HL-60 (cell line): ENCODE results near the gene MAP1A.
"Not testable (repeated sequence)": the region's sequence is repeated elsewhere in the genome, so short reads cannot be mapped to it uniquely, and the experiment has no call there.

Experiments used
- DNase-seq, 2 experiments: peaks; one replicate each; pipeline ENCODE4 v3.0.0-alpha.2; 2010 to 2020; ENCODE audit warnings: low read depth in 1 of 2, low spot score in 1 of 2
- H3K27ac ChIP-seq: fragments of 250-450 bp; sonication (Bioruptor Pico); replicated peaks from 2 replicates; pipeline ENCODE4 v1.5.1; 2020; ENCODE audit warnings: mild to moderate bottlenecking, moderate library complexity
- H3K27me3 ChIP-seq: fragments of 250-450 bp; sonication (Bioruptor Pico); 2 replicates; pipeline ENCODE4 v1.5.1; 2021; ENCODE audit warnings: mild to moderate bottlenecking, moderate library complexity; ENCODE audit not compliant: insufficient read depth, poor library complexity, severe bottlenecking
- H3K4me3 ChIP-seq: replicated peaks from 2 replicates; pipeline ENCODE4 v1.5.1; 2011; ENCODE audit warnings: mild to moderate bottlenecking, control low read depth, low read length; ENCODE audit not compliant: insufficient read depth
- GABPA ChIP-seq: IDR thresholded peaks from 2 replicates; pipeline ENCODE4 v1.6.1; 2012; ENCODE audit warnings: low read depth
- POLR2AphosphoS5 ChIP-seq: IDR thresholded peaks from 2 replicates; pipeline ENCODE4 v1.6.1; 2012; ENCODE audit warnings: low read depth
- SPI1 ChIP-seq: IDR thresholded peaks from 2 replicates; pipeline ENCODE4 v1.6.1; 2012; ENCODE audit warnings: low read depth, mild to moderate bottlenecking, borderline replicate concordance
- TF ChIP-seq, protein P1 (sequence below): IDR thresholded peaks from 2 replicates; pipeline ENCODE4 v1.6.1; 2012; ENCODE audit warnings: low read depth; ENCODE audit not compliant: insufficient replicate concordance
- TF ChIP-seq, protein P2 (sequence below): IDR thresholded peaks from one replicate; pipeline ENCODE4 v1.5.1; 2011; ENCODE audit warnings: low read length, control low read depth, inconsistent platforms; ENCODE audit not compliant: insufficient read depth

The MAP1A gene

DNA sequence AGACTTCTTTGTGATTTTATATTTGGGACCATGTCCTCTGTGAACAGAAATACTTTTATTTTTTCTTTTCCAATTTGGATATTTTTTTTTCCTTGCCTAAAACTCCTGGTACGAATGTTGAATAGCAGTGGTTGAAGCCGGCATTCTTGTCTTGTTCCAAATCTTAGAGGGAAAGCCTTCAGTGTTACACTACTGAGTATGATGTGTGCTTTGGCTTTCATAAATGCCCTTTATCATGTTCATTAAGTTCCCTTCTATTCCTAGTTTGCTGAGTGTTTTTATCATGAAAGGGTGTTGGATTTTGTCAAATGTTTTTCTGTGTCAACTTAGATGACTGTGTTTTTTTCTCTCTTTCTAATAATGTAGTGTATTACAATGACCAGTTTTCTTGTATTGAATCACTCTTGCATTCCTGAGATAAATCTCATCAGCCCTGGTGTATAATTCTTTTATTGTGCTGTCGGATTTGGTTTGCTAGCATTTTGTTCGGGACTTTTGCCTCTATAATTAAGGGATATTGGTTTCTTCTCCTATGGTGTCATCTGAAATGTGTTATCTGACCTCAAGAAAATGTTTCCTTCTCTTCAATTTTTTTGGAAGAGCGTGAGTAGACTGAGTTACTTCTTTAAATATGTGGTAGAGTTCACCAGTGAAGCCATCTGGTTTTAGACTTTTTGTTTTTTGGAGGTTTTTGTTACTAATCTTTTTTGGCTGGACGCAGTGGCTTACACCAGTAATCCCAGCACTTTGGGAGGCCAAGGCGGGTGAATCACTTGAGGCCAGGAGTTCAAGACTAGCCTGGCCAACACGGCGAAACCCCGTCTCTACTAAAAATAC lies 33.3 kb downstream of the MAP1A start:
- H3K4me3 ChIP-seq = no peak overlapping the region
- no peaks in the 10 kb centered on the region for H3K27me3 ChIP-seq

DNA sequence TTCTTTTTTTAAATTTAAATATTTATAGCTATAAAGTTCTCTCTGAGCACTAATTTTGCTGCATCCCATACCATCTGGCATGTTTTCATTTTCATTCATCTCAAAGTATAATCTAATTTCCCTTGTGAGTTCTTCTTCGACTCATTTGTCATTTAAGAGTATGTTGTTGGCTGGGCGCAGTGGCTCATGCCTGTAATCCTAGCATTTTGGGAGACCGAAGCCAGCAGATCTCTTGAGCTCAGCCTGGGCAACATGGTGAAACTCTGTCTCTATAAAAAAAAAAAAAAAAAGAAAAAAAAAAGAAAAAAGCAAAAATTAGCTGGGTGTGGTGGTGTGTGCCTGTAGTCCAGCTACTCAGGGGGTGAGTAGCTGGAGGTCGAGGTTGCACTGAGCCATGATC lies 34.8 kb downstream of the MAP1A start:
- H3K4me3 ChIP-seq = no peak overlapping the region
- H3K27me3 ChIP-seq = no peaks in the 10 kb centered on the region
- no peak overlapping the region for H3K27ac ChIP-seq
- TF ChIP-seq, protein P1, sequence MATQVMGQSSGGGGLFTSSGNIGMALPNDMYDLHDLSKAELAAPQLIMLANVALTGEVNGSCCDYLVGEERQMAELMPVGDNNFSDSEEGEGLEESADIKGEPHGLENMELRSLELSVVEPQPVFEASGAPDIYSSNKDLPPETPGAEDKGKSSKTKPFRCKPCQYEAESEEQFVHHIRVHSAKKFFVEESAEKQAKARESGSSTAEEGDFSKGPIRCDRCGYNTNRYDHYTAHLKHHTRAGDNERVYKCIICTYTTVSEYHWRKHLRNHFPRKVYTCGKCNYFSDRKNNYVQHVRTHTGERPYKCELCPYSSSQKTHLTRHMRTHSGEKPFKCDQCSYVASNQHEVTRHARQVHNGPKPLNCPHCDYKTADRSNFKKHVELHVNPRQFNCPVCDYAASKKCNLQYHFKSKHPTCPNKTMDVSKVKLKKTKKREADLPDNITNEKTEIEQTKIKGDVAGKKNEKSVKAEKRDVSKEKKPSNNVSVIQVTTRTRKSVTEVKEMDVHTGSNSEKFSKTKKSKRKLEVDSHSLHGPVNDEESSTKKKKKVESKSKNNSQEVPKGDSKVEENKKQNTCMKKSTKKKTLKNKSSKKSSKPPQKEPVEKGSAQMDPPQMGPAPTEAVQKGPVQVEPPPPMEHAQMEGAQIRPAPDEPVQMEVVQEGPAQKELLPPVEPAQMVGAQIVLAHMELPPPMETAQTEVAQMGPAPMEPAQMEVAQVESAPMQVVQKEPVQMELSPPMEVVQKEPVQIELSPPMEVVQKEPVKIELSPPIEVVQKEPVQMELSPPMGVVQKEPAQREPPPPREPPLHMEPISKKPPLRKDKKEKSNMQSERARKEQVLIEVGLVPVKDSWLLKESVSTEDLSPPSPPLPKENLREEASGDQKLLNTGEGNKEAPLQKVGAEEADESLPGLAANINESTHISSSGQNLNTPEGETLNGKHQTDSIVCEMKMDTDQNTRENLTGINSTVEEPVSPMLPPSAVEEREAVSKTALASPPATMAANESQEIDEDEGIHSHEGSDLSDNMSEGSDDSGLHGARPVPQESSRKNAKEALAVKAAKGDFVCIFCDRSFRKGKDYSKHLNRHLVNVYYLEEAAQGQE = no peak
- TF ChIP-seq GABPA = no peak
- DNase-seq = no peak

More for the DNA sequence above, 33.3 kb downstream of the MAP1A start:
- H3K27ac ChIP-seq = no peak overlapping the region
- DNase-seq = no peak
- TF ChIP-seq, protein P1 = no peak
- TF ChIP-seq SPI1 = no peak
- no peak for TF ChIP-seq POLR2AphosphoS5
- TF ChIP-seq, protein P2, sequence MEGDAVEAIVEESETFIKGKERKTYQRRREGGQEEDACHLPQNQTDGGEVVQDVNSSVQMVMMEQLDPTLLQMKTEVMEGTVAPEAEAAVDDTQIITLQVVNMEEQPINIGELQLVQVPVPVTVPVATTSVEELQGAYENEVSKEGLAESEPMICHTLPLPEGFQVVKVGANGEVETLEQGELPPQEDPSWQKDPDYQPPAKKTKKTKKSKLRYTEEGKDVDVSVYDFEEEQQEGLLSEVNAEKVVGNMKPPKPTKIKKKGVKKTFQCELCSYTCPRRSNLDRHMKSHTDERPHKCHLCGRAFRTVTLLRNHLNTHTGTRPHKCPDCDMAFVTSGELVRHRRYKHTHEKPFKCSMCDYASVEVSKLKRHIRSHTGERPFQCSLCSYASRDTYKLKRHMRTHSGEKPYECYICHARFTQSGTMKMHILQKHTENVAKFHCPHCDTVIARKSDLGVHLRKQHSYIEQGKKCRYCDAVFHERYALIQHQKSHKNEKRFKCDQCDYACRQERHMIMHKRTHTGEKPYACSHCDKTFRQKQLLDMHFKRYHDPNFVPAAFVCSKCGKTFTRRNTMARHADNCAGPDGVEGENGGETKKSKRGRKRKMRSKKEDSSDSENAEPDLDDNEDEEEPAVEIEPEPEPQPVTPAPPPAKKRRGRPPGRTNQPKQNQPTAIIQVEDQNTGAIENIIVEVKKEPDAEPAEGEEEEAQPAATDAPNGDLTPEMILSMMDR = no peak
- no peak for TF ChIP-seq GABPA

DNA sequence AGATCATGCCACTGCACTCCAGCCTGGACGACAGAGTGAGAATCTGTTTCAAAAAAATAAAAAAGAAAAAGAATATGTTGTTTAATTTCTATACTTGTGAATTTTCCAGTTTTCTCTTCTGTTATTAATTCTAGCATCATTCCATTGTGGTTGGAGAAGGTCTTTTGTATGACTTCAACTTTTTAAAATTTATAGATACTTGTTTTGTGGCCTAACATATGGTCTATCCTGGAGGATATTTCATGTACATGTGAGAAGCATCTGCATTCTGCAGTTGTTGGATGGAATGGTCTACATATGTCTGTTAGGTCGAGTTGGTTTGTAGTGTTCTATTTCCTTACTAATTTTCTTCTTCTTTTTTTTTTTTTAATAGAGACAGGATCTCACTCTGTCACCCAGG lies 35.6 kb downstream of the MAP1A start:
- no peak overlapping the region for H3K27ac ChIP-seq

DNA sequence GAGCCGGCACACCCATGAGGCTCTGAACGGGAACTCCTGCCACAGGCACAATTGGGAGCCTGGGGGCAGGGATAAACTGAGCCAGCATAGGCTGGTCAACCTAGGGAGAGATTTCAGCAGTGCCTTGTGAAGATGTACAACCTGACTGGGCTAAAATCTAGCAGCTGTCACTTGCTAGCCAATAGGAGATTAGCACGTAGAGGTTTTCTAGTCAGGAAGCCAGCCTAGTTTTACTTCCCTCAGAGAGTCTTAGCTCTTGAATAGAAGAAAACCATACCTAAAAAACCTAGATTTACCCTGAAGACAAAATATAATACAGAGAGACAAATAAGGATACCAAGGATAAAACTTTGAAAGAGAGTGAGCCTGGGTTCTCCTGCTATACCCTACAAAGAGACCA lies 45.3 kb downstream of the MAP1A start:
- H3K4me3 ChIP-seq, H3K27ac ChIP-seq, H3K27me3 ChIP-seq, DNase-seq: not testable (repeated sequence)

More for the DNA sequence above, 35.6 kb downstream of the MAP1A start:
- TF ChIP-seq POLR2AphosphoS5 (no peak), SPI1 (no peak), GABPA (no peak)
- TF ChIP-seq, protein P2 = no peak
- TF ChIP-seq, protein P1 = no peak
- no peak for DNase-seq
- H3K4me3 ChIP-seq = no peak overlapping the region
- no peaks in the 10 kb centered on the region for H3K27me3 ChIP-seq

DNA sequence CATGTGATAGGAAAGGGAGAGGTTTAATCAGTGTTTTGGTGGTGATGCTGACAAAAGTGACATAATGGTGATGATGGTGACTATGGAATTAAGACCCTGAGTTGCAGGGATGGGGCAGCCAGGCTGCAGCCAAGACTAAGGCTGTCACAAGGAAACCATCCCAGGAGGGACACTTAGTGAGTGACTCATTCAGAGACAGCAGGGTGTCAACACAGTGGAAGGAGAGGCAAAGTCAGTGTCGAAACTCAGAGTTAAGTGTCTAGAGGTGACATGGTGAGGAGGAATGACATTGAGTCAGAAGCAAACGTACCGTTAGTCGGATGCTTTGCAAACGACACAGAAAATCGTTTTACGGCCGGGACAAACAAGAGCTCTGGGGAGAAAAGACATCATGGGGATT lies 46.4 kb downstream of the MAP1A start:
- H3K27ac ChIP-seq, DNase-seq, H3K27me3 ChIP-seq, H3K4me3 ChIP-seq: not testable (repeated sequence)

DNA sequence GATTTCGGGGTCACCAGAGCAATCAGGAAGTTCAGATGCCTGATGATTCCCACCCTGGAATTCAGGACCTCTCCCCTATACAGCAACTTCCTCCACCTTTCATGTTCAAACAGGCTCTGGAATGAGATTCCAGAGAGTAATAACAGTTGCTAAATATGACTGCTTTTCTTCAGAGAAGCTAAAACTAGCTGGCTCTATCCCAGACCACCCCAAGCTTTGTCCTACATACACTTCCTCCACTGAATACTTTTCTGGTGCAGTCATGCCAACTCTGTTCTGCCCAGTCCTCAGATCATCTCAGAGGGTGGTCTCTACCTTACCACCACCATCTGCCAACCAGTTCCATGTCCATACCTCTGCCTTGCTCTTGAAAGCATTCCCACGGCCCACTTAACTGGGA lies 49.2 kb downstream of the MAP1A start:
- not testable (repeated sequence) for H3K27me3 ChIP-seq, DNase-seq, H3K4me3 ChIP-seq

DNA sequence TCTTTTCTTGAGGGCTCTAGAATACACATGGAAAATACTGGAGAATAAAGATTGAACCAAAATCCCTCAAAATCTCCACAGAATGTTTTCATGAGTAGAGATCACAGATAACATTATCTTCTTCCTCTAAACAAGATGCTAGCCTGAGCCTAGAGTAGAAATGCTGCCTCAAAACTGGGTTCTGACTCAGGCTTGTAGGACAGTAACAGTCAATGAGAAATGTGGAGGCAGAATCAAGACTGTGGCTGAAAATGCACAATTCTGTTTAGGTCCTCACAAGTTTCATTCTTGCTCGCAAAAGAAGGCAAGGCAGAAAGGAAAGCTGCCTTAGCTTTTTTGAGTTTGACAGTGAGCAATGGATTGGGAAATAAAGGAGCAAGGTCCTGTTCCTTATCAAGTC lies 57.2 kb downstream of the MAP1A start:
- not testable (repeated sequence) for DNase-seq, H3K27me3 ChIP-seq, H3K27ac ChIP-seq, H3K4me3 ChIP-seq

More for the DNA sequence above, 49.2 kb downstream of the MAP1A start:
- H3K27ac ChIP-seq = not testable (repeated sequence)
